Left lung (tissue), 10 donors: ENCODE data around the gene TRIM66. TPM values are rescaled to one million over a fixed set of nuclear protein-coding genes. Genes with fewer than 3 reads are reported as not detected.
A peak's percentile ranks its signal among the peaks of the same experiment; 100 is the strongest.

Experiments used
- ATAC-seq: fragments of 200-7000 bp; cut with Tn5 transposase; one replicate; pipeline ENCODE4 v1.9.1; 2020; ENCODE audit warnings: moderate library complexity
- DNase-seq, 4 donors: peaks; one replicate each; pipeline ENCODE4 v3.0.0-alpha.2; 2013 to 2020
- H3K27ac ChIP-seq, 2 donors: fragments of 200-600 bp; sonication (generic) in 1 of 2; one replicate each; pipeline versions ENCODE4 v1.5.0 to v1.8.0; 2020 to 2021
- H3K27me3 ChIP-seq, 2 donors: fragments of 200-600 bp; sonication (generic) in 1 of 2; one replicate each; pipeline versions ENCODE4 v1.5.0 to v1.8.0; 2020 to 2021
- H3K36me3 ChIP-seq, 2 donors: fragments of 200-600 bp; sonication (generic) in 1 of 2; one replicate each; pipeline versions ENCODE4 v1.5.0 to v1.8.0; 2020 to 2021
- H3K4me1 ChIP-seq, 2 donors: fragments of 200-600 bp; one replicate each; pipeline ENCODE4 v1.8.0; 2021
- H3K4me3 ChIP-seq, 2 donors: fragments of 200-600 bp; sonication (generic) in 1 of 2; one replicate each; pipeline versions ENCODE4 v1.5.0 to v1.8.0; 2020 to 2021; ENCODE audit warnings: mild to moderate bottlenecking in 1 of 2
- H3K9me3 ChIP-seq, 2 donors: fragments of 200-600 bp; sonication (generic) in 1 of 2; one replicate each; pipeline versions ENCODE4 v1.5.0 to v1.8.0; 2020 to 2021
- intact Hi-C, 2 donors: fragments of 100-400 bp; cut with DNase I; formaldehyde crosslinking; loops; one replicate each; pipeline versions ENCODE4 v1.11.2 to v1.14.2; 2022
- polyA plus RNA-seq, 6 donors: library from polyadenylated mRNA; unstranded; fragments of 120-200 nt; gene quantifications; one replicate each; pipeline ENCODE4 v1.2.1, GENCODE V29; 2013; ENCODE audit not compliant: insufficient read length in 6 of 6
- total RNA-seq, 2 donors: library from RNA; stranded (reverse); fragmentation: NEBNext Ultra II Directional; extraction: Animal tissue kit (Norgen Biotek cat#: 25700); gene quantifications; one replicate each; pipeline ENCODE4 v1.2.1, GENCODE V29; 2021
- TF ChIP-seq, protein P1 (sequence below), 2 donors: fragments of 200-600 bp; sonication (generic) in 1 of 2; IDR thresholded peaks; one replicate each; pipeline versions ENCODE4 v1.5.0 to v1.8.0; 2021; ENCODE audit warnings: antibody characterized with exemption in 2 of 2
- donor health status: DM: no; HTN: yes; CAD: no.
- donor health status: DM: no; HTN: no; CAD: no.

TRIM66 gene
- total and polyA plus RNA-seq, 8 donors, result 6.8 to 14.3 (median 11.9) TPM

- DNase-seq (no peak), ATAC-seq (no peak)
- Histone ChIP-seq H3K4me1 (no peaks in the 10 kb centered on the region), H3K9me3 (no peaks in the 10 kb centered on the region), H3K4me3 (no peak overlapping the region), H3K36me3 (peaks cover 0 to 78% of the 10 kb centered on the region in 2 donors), H3K27ac (no peak overlapping the region), H3K27me3 (no peaks in the 10 kb centered on the region)
- TF ChIP-seq, protein P1, sequence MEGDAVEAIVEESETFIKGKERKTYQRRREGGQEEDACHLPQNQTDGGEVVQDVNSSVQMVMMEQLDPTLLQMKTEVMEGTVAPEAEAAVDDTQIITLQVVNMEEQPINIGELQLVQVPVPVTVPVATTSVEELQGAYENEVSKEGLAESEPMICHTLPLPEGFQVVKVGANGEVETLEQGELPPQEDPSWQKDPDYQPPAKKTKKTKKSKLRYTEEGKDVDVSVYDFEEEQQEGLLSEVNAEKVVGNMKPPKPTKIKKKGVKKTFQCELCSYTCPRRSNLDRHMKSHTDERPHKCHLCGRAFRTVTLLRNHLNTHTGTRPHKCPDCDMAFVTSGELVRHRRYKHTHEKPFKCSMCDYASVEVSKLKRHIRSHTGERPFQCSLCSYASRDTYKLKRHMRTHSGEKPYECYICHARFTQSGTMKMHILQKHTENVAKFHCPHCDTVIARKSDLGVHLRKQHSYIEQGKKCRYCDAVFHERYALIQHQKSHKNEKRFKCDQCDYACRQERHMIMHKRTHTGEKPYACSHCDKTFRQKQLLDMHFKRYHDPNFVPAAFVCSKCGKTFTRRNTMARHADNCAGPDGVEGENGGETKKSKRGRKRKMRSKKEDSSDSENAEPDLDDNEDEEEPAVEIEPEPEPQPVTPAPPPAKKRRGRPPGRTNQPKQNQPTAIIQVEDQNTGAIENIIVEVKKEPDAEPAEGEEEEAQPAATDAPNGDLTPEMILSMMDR (IDR thresholded peaks at IDR 0.05), result no peak
- intact Hi-C loops, result no loop called here
These were observed 35.6 kb downstream of the TRIM66 start for GRCh38 chr11:8646873-8647272.

GRCh38 chr11:8642196-8642841, 40.1 kb downstream of the TRIM66 start:
- H3K4me1 ChIP-seq, result no peaks in the 10 kb centered on the region
- H3K9me3 ChIP-seq, result no peaks in the 10 kb centered on the region
- no peaks in the 10 kb centered on the region for H3K27me3 ChIP-seq
- H3K27ac ChIP-seq, result no peak overlapping the region
- TF ChIP-seq, protein P1 (IDR thresholded peaks at IDR 0.05), result no peak
- H3K4me3 ChIP-seq, result no peak overlapping the region
- ATAC-seq (no peak), DNase-seq (peak in 2 of 4 donors; percentile 46 to 57)
- peaks cover 0 to 84% of the 10 kb centered on the region in 2 donors for H3K36me3 ChIP-seq
- intact Hi-C loops, result no loop called here

- DNase-seq, result no peak
- Histone ChIP-seq H3K27ac (no peak overlapping the region), H3K36me3 (peaks cover 0 to 86% of the 10 kb centered on the region in 2 donors), H3K4me3 (no peak overlapping the region), H3K27me3 (no peaks in the 10 kb centered on the region), H3K9me3 (peaks cover 0 to under 1% of the 10 kb centered on the region in 2 donors), H3K4me1 (no peaks in the 10 kb centered on the region)
- intact Hi-C loops, result no loop called here
- ATAC-seq, result no peak
- TF ChIP-seq, protein P1 (IDR thresholded peaks at IDR 0.05), result no peak
These were observed 41.1 kb downstream of the TRIM66 start for GRCh38 chr11:8641332-8641731.

- no peak overlapping the region for H3K27ac ChIP-seq
These were observed 42.1 kb downstream of the TRIM66 start for GRCh38 chr11:8640267-8640906.

DNA sequence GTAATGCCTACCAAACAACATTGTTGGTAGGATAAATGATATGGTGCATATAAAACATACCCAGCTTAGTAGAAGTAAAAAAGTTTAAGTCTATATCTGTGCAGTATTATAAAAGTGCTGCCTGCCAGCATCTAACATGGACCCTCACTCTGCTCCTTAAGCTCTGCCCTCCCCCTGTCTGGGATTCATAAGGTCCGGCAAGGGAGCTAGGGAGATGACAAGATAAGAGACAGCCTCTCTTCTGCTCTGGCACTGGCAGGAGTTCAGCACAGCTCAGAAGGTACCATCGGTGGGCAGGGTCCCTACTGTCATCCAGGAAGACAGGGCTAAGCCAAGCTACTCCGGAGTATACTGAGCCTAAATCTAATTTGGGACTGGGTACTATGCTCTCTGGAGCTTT, 42.8 kb downstream of the TRIM66 start:
- peaks cover 0 to 9% of the 10 kb centered on the region in 2 donors for H3K9me3 ChIP-seq
- TF ChIP-seq, protein P1 (IDR thresholded peaks at IDR 0.05), result no peak
- DNase-seq (no peak), ATAC-seq (no peak)
- no peak overlapping the region for H3K27ac ChIP-seq
- H3K4me3 ChIP-seq, result no peak overlapping the region
- intact Hi-C loops, result no loop called here
- peaks cover 0 to 86% of the 10 kb centered on the region in 2 donors for H3K36me3 ChIP-seq
- no peaks in the 10 kb centered on the region for H3K4me1 ChIP-seq
- H3K27me3 ChIP-seq, result no peaks in the 10 kb centered on the region

More at GRCh38 chr11:8640267-8640906, 42.1 kb downstream of the TRIM66 start:
- intact Hi-C loops, result no loop called here
- Histone ChIP-seq H3K4me1 (no peaks in the 10 kb centered on the region), H3K9me3 (peaks cover 0 to 9% of the 10 kb centered on the region in 2 donors), H3K27me3 (no peaks in the 10 kb centered on the region), H3K4me3 (no peak overlapping the region), H3K36me3 (peaks cover 0 to 86% of the 10 kb centered on the region in 2 donors)
- ATAC-seq (no peak), DNase-seq (no peak)
- TF ChIP-seq, protein P1 (IDR thresholded peaks at IDR 0.05), result no peak
